A673 (cell line): Measurements from ENCODE around the gene ZNF546.

ENCODE experiments used
- EZH2 ChIP-seq: fragments of 200-600 bp; sonication (generic); IDR thresholded peaks from 2 replicates; pipeline ENCODE4 v1.6.1; 2017; ENCODE audit warnings: borderline replicate concordance, low read depth, mild to moderate bottlenecking, mixed read lengths, antibody characterized with exemption, low read length; ENCODE audit not compliant: poor library complexity, severe bottlenecking
- TF ChIP-seq, protein P1 (sequence below): fragments of 300-800, 200-600 bp; sonication (generic); conservative IDR thresholded peaks from 2 replicates; pipeline ENCODE4 v1.5.1; 2017; ENCODE audit warnings: low read depth, mild to moderate bottlenecking, antibody characterized with exemption, low read length, moderate library complexity, mixed read lengths

DNA sequence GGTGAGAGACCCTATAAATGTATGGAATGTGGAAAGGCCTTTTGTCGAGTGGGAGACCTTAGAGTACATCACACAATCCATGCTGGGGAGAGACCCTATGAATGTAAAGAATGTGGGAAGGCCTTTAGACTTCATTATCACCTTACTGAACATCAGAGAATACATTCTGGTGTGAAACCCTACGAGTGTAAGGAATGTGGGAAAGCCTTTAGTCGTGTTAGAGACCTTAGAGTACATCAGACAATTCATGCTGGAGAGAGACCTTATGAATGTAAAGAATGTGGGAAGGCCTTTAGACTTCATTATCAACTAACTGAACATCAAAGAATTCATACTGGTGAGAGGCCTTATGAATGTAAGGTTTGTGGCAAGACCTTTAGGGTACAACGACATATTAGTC is 17.1 kb downstream of the ZNF546 start:
- TF ChIP-seq, protein P1, sequence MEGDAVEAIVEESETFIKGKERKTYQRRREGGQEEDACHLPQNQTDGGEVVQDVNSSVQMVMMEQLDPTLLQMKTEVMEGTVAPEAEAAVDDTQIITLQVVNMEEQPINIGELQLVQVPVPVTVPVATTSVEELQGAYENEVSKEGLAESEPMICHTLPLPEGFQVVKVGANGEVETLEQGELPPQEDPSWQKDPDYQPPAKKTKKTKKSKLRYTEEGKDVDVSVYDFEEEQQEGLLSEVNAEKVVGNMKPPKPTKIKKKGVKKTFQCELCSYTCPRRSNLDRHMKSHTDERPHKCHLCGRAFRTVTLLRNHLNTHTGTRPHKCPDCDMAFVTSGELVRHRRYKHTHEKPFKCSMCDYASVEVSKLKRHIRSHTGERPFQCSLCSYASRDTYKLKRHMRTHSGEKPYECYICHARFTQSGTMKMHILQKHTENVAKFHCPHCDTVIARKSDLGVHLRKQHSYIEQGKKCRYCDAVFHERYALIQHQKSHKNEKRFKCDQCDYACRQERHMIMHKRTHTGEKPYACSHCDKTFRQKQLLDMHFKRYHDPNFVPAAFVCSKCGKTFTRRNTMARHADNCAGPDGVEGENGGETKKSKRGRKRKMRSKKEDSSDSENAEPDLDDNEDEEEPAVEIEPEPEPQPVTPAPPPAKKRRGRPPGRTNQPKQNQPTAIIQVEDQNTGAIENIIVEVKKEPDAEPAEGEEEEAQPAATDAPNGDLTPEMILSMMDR: no peak
- no peak for TF ChIP-seq EZH2
